ENCODE data around the gene STPG2.

The STPG2 gene

DNA sequence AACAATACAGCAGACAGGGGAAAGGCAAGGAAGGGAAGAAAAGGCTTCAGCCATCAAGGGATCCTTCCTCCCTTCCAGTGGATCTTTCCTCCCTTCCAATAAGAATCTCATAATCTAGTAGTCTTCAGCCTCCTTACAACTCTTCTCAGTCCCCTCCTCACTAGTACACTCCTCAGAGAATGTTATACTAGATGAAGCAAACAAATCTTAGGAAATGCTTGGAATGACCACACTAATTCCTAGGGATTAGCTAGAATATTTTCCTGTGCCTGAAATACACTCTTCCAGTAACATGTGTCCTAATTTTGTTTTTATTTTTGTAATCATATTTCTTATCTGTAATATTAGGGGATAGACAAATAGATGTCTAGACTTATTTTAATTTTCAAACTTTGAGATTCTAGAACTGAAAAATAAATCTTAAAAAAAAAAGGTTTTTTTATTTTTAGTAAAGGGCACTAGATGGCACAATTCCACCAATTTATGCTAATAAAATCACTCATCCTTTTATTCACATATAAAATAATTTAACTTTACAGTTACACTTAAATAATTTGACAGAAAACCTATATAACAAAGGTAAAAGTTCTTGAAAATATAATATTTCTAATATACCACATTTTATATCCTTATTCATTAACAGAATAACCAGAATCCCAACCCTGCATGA, 7.0 kb upstream of the STPG2 start:
- no peaks in the 10 kb centered on the region for H3K9me3 ChIP-seq (ENCODE audit: control insufficient read depth, low read length)
- DNase-seq (ENCODE audit: low read depth), result peak; percentile 64
- no peak overlapping the region for H3K4me3 ChIP-seq (ENCODE audit: low read length)
- H3K9ac ChIP-seq (ENCODE audit: low read length), result peak overlapping the region; percentile 24
- H3K36me3 ChIP-seq (ENCODE audit: control insufficient read depth, insufficient read depth, low read length, severe bottlenecking), result no peaks in the 10 kb centered on the region
- H3K4me1 ChIP-seq (ENCODE audit: control insufficient read depth, insufficient read depth, low read length), result peaks cover 10% of the 10 kb centered on the region
- H3K27me3 ChIP-seq (replicated peaks; ENCODE audit: control insufficient read depth, insufficient read depth, low read length), result no peaks in the 10 kb centered on the region

GRCh38 chr4:98148856-98149255, 5.6 kb upstream of the STPG2 start:
- DNase-seq (ENCODE audit: low read depth), result peak; percentile 65
- peaks cover 11% of the 10 kb centered on the region for H3K4me1 ChIP-seq (ENCODE audit: control insufficient read depth, insufficient read depth, low read length)
- H3K36me3 ChIP-seq (ENCODE audit: control insufficient read depth, insufficient read depth, low read length, severe bottlenecking), result no peaks in the 10 kb centered on the region
- H3K9ac ChIP-seq (ENCODE audit: low read length), result no peak overlapping the region
- no peak overlapping the region for H3K4me3 ChIP-seq (ENCODE audit: low read length)
- H3K27me3 ChIP-seq (replicated peaks; ENCODE audit: control insufficient read depth, insufficient read depth, low read length), result no peaks in the 10 kb centered on the region
- no peaks in the 10 kb centered on the region for H3K9me3 ChIP-seq (ENCODE audit: control insufficient read depth, low read length)

GRCh38 chr4:98126141-98126540, 17.1 kb downstream of the STPG2 start:
- Histone ChIP-seq H3K9ac (ENCODE audit: low read length) (no peak overlapping the region), H3K36me3 (ENCODE audit: control insufficient read depth, insufficient read depth, low read length, severe bottlenecking) (no peaks in the 10 kb centered on the region), H3K27me3 (replicated peaks; ENCODE audit: control insufficient read depth, insufficient read depth, low read length) (no peaks in the 10 kb centered on the region), H3K4me1 (ENCODE audit: control insufficient read depth, insufficient read depth, low read length) (no peaks in the 10 kb centered on the region), H3K4me3 (ENCODE audit: low read length) (no peak overlapping the region), H3K9me3 (ENCODE audit: control insufficient read depth, low read length) (peaks cover 9% of the 10 kb centered on the region)
- no peak for DNase-seq (ENCODE audit: low read depth)

- DNase-seq (ENCODE audit: low read depth), result no peak
- H3K4me3 ChIP-seq (ENCODE audit: low read length), result no peak overlapping the region
- no peak overlapping the region for H3K9ac ChIP-seq (ENCODE audit: low read length)
- no peaks in the 10 kb centered on the region for H3K36me3 ChIP-seq (ENCODE audit: control insufficient read depth, insufficient read depth, low read length, severe bottlenecking)
- H3K4me1 ChIP-seq (ENCODE audit: control insufficient read depth, insufficient read depth, low read length), result no peaks in the 10 kb centered on the region
- no peaks in the 10 kb centered on the region for H3K27me3 ChIP-seq (replicated peaks; ENCODE audit: control insufficient read depth, insufficient read depth, low read length)
- peaks cover 9% of the 10 kb centered on the region for H3K9me3 ChIP-seq (ENCODE audit: control insufficient read depth, low read length)
These were observed 17.7 kb downstream of the STPG2 start for GRCh38 chr4:98125585-98125984.

GRCh38 chr4:98117363-98117762, 25.9 kb downstream of the STPG2 start:
- no peak for DNase-seq (ENCODE audit: low read depth)

DNA sequence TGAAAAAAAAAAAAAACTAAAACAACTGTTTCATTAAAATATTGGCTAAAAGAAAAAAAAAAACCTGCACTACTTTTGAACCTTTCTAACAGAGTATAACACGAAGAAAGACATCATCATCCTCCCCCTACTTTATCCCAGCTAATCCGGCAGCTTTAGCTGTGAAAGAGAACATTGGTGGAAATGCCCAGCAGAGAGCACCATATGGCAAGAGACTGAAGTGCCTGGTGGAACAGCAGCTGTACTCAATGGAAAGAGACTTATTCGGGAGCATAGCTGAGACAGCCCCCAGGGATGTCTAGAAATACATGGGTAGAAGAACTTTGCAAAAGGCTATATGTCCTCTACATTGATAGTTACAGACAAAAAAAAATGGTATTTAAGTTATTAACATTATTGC, 30.3 kb downstream of the STPG2 start:
- H3K9me3 ChIP-seq (ENCODE audit: control insufficient read depth, low read length), result no peaks in the 10 kb centered on the region
- no peak overlapping the region for H3K9ac ChIP-seq (ENCODE audit: low read length)
- peaks cover 3% of the 10 kb centered on the region for H3K27me3 ChIP-seq (replicated peaks; ENCODE audit: control insufficient read depth, insufficient read depth, low read length)
- H3K4me3 ChIP-seq (ENCODE audit: low read length), result no peak overlapping the region
- peaks cover 3% of the 10 kb centered on the region for H3K4me1 ChIP-seq (ENCODE audit: control insufficient read depth, insufficient read depth, low read length)
- no peaks in the 10 kb centered on the region for H3K36me3 ChIP-seq (ENCODE audit: control insufficient read depth, insufficient read depth, low read length, severe bottlenecking)
- DNase-seq (ENCODE audit: low read depth), result peak; percentile 71

More at GRCh38 chr4:98117363-98117762, 25.9 kb downstream of the STPG2 start:
- no peak overlapping the region for H3K4me3 ChIP-seq (ENCODE audit: low read length)
- H3K36me3 ChIP-seq (ENCODE audit: control insufficient read depth, insufficient read depth, low read length, severe bottlenecking), result no peaks in the 10 kb centered on the region
- H3K4me1 ChIP-seq (ENCODE audit: control insufficient read depth, insufficient read depth, low read length), result no peaks in the 10 kb centered on the region
- H3K27me3 ChIP-seq (replicated peaks; ENCODE audit: control insufficient read depth, insufficient read depth, low read length), result no peaks in the 10 kb centered on the region
- no peak overlapping the region for H3K9ac ChIP-seq (ENCODE audit: low read length)
- no peaks in the 10 kb centered on the region for H3K9me3 ChIP-seq (ENCODE audit: control insufficient read depth, low read length)

DNA sequence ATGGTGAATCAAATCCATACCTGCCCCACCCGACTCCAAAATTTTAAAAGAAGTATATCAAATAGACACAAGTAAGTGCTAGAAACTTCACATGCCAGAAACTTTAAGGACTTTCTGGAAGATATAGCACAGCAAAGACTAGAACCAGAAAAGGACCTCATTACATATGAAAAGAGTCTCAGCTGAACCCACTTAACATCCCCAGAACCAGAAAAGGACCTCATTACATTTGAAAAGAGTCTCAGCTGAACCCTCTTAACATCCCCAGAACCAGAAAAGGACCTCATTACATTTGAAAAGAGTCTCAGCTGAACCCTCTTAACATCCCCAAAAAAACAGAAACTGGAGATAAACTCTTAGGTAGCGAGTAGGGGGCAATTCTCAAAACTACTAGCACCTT, 32.3 kb downstream of the STPG2 start:
- no peak for DNase-seq (ENCODE audit: low read depth)
- Histone ChIP-seq H3K4me3 (ENCODE audit: low read length) (no peak overlapping the region), H3K9ac (ENCODE audit: low read length) (no peak overlapping the region), H3K9me3 (ENCODE audit: control insufficient read depth, low read length) (no peaks in the 10 kb centered on the region), H3K36me3 (ENCODE audit: control insufficient read depth, insufficient read depth, low read length, severe bottlenecking) (no peaks in the 10 kb centered on the region), H3K4me1 (ENCODE audit: control insufficient read depth, insufficient read depth, low read length) (peaks cover 3% of the 10 kb centered on the region), H3K27me3 (replicated peaks; ENCODE audit: control insufficient read depth, insufficient read depth, low read length) (peaks cover 3% of the 10 kb centered on the region)

DNA sequence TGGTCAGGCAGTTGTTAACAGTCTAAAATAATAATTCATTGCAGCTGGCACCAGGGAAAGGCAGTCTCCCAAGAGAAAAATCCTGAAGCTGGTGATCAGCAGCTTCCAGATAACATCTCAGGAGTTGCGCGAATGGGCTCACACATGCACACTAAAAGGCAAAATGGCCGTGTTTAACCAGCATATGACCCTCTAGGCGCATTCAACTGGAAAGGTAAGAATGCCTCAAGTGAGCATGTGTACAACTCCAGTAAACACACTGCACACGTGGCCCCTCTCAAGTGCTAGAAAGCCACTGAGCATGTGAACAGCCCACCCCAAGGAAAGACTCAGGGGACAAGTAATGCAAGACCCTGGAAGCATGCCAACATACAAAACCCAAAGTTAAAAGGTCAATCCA, 33.1 kb downstream of the STPG2 start:
- Histone ChIP-seq H3K27me3 (replicated peaks; ENCODE audit: control insufficient read depth, insufficient read depth, low read length) (peaks cover 3% of the 10 kb centered on the region), H3K9ac (ENCODE audit: low read length) (no peak overlapping the region), H3K36me3 (ENCODE audit: control insufficient read depth, insufficient read depth, low read length, severe bottlenecking) (no peaks in the 10 kb centered on the region), H3K4me1 (ENCODE audit: control insufficient read depth, insufficient read depth, low read length) (peaks cover 3% of the 10 kb centered on the region), H3K9me3 (ENCODE audit: control insufficient read depth, low read length) (no peaks in the 10 kb centered on the region), H3K4me3 (ENCODE audit: low read length) (no peak overlapping the region)
- no peak for DNase-seq (ENCODE audit: low read depth)

GRCh38 chr4:98102660-98103059, 40.6 kb downstream of the STPG2 start:
- H3K4me3 ChIP-seq (ENCODE audit: low read length), result no peak overlapping the region
- H3K36me3 ChIP-seq (ENCODE audit: control insufficient read depth, insufficient read depth, low read length, severe bottlenecking), result no peaks in the 10 kb centered on the region
- no peak overlapping the region for H3K9ac ChIP-seq (ENCODE audit: low read length)
- H3K9me3 ChIP-seq (ENCODE audit: control insufficient read depth, low read length), result no peaks in the 10 kb centered on the region
- H3K4me1 ChIP-seq (ENCODE audit: control insufficient read depth, insufficient read depth, low read length), result no peaks in the 10 kb centered on the region
- H3K27me3 ChIP-seq (replicated peaks; ENCODE audit: control insufficient read depth, insufficient read depth, low read length), result no peaks in the 10 kb centered on the region
- no peak for DNase-seq (ENCODE audit: low read depth)

- Histone ChIP-seq H3K36me3 (ENCODE audit: control insufficient read depth, insufficient read depth, low read length, severe bottlenecking) (no peaks in the 10 kb centered on the region), H3K4me1 (ENCODE audit: control insufficient read depth, insufficient read depth, low read length) (no peaks in the 10 kb centered on the region), H3K9me3 (ENCODE audit: control insufficient read depth, low read length) (no peaks in the 10 kb centered on the region), H3K9ac (ENCODE audit: low read length) (no peak overlapping the region), H3K27me3 (replicated peaks; ENCODE audit: control insufficient read depth, insufficient read depth, low read length) (no peaks in the 10 kb centered on the region), H3K4me3 (ENCODE audit: low read length) (no peak overlapping the region)
- DNase-seq (ENCODE audit: low read depth), result no peak
These were observed 41.3 kb downstream of the STPG2 start for GRCh38 chr4:98101988-98102387.

GRCh38 chr4:98098764-98099163, 44.5 kb downstream of the STPG2 start:
- no peaks in the 10 kb centered on the region for H3K36me3 ChIP-seq (ENCODE audit: control insufficient read depth, insufficient read depth, low read length, severe bottlenecking)
- H3K4me1 ChIP-seq (ENCODE audit: control insufficient read depth, insufficient read depth, low read length), result no peaks in the 10 kb centered on the region
- H3K4me3 ChIP-seq (ENCODE audit: low read length), result no peak overlapping the region
- H3K27me3 ChIP-seq (replicated peaks; ENCODE audit: control insufficient read depth, insufficient read depth, low read length), result no peaks in the 10 kb centered on the region
- H3K9me3 ChIP-seq (ENCODE audit: control insufficient read depth, low read length), result peaks cover 9% of the 10 kb centered on the region
- H3K9ac ChIP-seq (ENCODE audit: low read length), result no peak overlapping the region
- DNase-seq (ENCODE audit: low read depth), result no peak

DNA sequence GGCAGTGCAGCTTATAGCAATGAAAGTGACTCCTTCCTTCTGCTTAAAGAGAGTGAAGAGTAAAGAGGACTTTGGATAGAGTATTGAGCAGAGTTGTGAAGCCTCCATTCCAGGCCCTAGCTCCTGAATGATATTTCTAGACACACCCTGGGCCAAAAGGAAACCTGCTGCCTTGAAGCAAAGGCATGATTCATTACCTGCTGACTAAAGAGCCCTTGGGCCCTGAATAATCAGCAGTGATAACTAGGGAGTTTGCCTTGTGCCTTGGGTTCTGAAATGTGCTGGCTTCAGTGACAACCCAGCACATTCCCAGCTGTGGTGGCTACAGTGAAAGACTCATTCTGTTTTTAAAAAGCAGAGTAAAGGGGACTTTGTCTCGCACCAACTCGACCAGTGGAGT, 49.2 kb downstream of the STPG2 start:
- Histone ChIP-seq H3K4me3 (ENCODE audit: low read length) (no peak overlapping the region), H3K9me3 (ENCODE audit: control insufficient read depth, low read length) (peaks cover 9% of the 10 kb centered on the region), H3K9ac (ENCODE audit: low read length) (no peak overlapping the region), H3K27me3 (replicated peaks; ENCODE audit: control insufficient read depth, insufficient read depth, low read length) (no peaks in the 10 kb centered on the region), H3K4me1 (ENCODE audit: control insufficient read depth, insufficient read depth, low read length) (no peaks in the 10 kb centered on the region), H3K36me3 (ENCODE audit: control insufficient read depth, insufficient read depth, low read length, severe bottlenecking) (no peaks in the 10 kb centered on the region)
- no peak for DNase-seq (ENCODE audit: low read depth)

All from adipocyte (in vitro differentiated cells).